ENCODE results near the gene ITGAL. TPM values are rescaled to one million over a fixed set of nuclear protein-coding genes. Genes with fewer than 3 reads are reported as not detected.
A peak's percentile ranks its signal among the peaks of the same experiment; 100 is the strongest.

The ITGAL gene
- total RNA-seq, 6 experiments from 2014 or later: 7.3 to 12.4 (median 10.2) TPM

- Histone ChIP-seq H3K27me3 (no peaks in the 10 kb centered on the region), H3K4me3 (no peak overlapping the region), H3K36me3 (no peaks in the 10 kb centered on the region), H3K27ac (no peak overlapping the region), H3K9me3 (no peaks in the 10 kb centered on the region), H3K4me1 (peaks cover 0 to 6% (median under 1%) of the 10 kb centered on the region in 4 donors)
- no peak for TF ChIP-seq POLR2A (IDR thresholded peaks at IDR 0.05)
- intact Hi-C loops (cut with DNase I): no loop called here
- WGBS (ENCODE audit: insufficient coverage, low coverage, low lambda C conversion rate, missing lambda C conversion rate): 88% methylated on average over 4 of the region's 4 CpGs
- DNase-seq (no peak), ATAC-seq (no peak)
These were observed 94.0 kb downstream of the ITGAL start for GRCh38 chr16:30566531-30566930.

- intact Hi-C loops (cut with DNase I): no loop called here
- H3K9me3 ChIP-seq: no peaks in the 10 kb centered on the region
- WGBS (ENCODE audit: insufficient coverage, low coverage, low lambda C conversion rate, missing lambda C conversion rate): 29% methylated on average over 6 of the region's 14 CpGs
- no peaks in the 10 kb centered on the region for H3K36me3 ChIP-seq
- no peak overlapping the region for H3K4me3 ChIP-seq
- TF ChIP-seq, protein P1, sequence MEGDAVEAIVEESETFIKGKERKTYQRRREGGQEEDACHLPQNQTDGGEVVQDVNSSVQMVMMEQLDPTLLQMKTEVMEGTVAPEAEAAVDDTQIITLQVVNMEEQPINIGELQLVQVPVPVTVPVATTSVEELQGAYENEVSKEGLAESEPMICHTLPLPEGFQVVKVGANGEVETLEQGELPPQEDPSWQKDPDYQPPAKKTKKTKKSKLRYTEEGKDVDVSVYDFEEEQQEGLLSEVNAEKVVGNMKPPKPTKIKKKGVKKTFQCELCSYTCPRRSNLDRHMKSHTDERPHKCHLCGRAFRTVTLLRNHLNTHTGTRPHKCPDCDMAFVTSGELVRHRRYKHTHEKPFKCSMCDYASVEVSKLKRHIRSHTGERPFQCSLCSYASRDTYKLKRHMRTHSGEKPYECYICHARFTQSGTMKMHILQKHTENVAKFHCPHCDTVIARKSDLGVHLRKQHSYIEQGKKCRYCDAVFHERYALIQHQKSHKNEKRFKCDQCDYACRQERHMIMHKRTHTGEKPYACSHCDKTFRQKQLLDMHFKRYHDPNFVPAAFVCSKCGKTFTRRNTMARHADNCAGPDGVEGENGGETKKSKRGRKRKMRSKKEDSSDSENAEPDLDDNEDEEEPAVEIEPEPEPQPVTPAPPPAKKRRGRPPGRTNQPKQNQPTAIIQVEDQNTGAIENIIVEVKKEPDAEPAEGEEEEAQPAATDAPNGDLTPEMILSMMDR (IDR thresholded peaks at IDR 0.05): no peak
- TF ChIP-seq POLR2A (IDR thresholded peaks at IDR 0.05): no peak
- H3K4me1 ChIP-seq: peaks cover 0 to 9% (median under 1%) of the 10 kb centered on the region in 4 donors
- H3K27ac ChIP-seq: no peak overlapping the region
- H3K27me3 ChIP-seq: no peaks in the 10 kb centered on the region
- DNase-seq (no peak), ATAC-seq (peak in 1 of 4 donors; percentile 43)
These were observed 94.8 kb downstream of the ITGAL start for GRCh38 chr16:30567160-30567990.

- WGBS (ENCODE audit: insufficient coverage, low coverage, low lambda C conversion rate, missing lambda C conversion rate): 28% methylated on average over 3 of the region's 6 CpGs
- Histone ChIP-seq H3K27ac (no peak overlapping the region), H3K27me3 (no peaks in the 10 kb centered on the region), H3K4me3 (no peak overlapping the region), H3K9me3 (no peaks in the 10 kb centered on the region), H3K36me3 (no peaks in the 10 kb centered on the region), H3K4me1 (peaks cover 0 to 12% (median under 1%) of the 10 kb centered on the region in 4 donors)
- no peak for DNase-seq
- no peak for ATAC-seq
- no peak for TF ChIP-seq POLR2A (IDR thresholded peaks at IDR 0.05)
- TF ChIP-seq, protein P1 (IDR thresholded peaks at IDR 0.05): no peak
- intact Hi-C loops (cut with DNase I): no loop called here
These were observed 95.6 kb downstream of the ITGAL start for GRCh38 chr16:30567991-30568638.

- Histone ChIP-seq H3K27ac (no peak overlapping the region), H3K27me3 (no peaks in the 10 kb centered on the region), H3K9me3 (no peaks in the 10 kb centered on the region), H3K36me3 (no peaks in the 10 kb centered on the region), H3K4me1 (peaks cover 0 to 12% (median under 1%) of the 10 kb centered on the region in 4 donors), H3K4me3 (no peak overlapping the region)
- WGBS (ENCODE audit: insufficient coverage, low coverage, low lambda C conversion rate, missing lambda C conversion rate): 96% methylated on average over 3 of the region's 3 CpGs
- DNase-seq (no peak), ATAC-seq (no peak)
- no peak for TF ChIP-seq POLR2A (IDR thresholded peaks at IDR 0.05)
- TF ChIP-seq, protein P1 (IDR thresholded peaks at IDR 0.05): no peak
- intact Hi-C loops (cut with DNase I): no loop called here
These were observed 96.7 kb downstream of the ITGAL start for GRCh38 chr16:30569281-30569680.
